GM12878 (cell line): ENCODE results near the gene ZBTB4. TPM values are rescaled to one million over a fixed set of nuclear protein-coding genes. Genes with fewer than 3 reads are reported as not detected.
"Not testable (repeated sequence)": the region's sequence is repeated elsewhere in the genome, so short reads cannot be mapped to it uniquely, and the experiment has no call there.

Source experiments
- ATAC-seq: fragments of 200-7000 bp; cut with Tn5 transposase; 3 replicates; pipeline ENCODE4 v1.9.1; 2020; ENCODE audit warnings: mild to moderate bottlenecking, moderate library complexity
- BruUV-seq: library from RNA; stranded (reverse); fragments of 400-500 nt; replicated peaks from 2 replicates; lab custom pipeline; 2021; lab: Mats Ljungman, UMichigan
- CTCF ChIA-PET: fragments of 300-600 bp; sonication (Branson Sonifier 250); formaldehyde crosslinking; extraction: SDS; loops from one replicate; lab custom pipeline; 2021; ENCODE audit warnings: inconsistent platforms; lab: Yijun Ruan, JAX
- POLR2A ChIA-PET: fragments of 350-600 bp; formaldehyde crosslinking; extraction: SDS; loops from one replicate; lab custom pipeline; 2021; ENCODE audit warnings: inconsistent platforms; lab: Charles Lee
- RAD21 ChIA-PET: fragments of 300-600 bp; sonication (Branson Sonifier 250); formaldehyde crosslinking; loops from one replicate; lab custom pipeline; 2023; ENCODE audit warnings: antibody characterized with exemption; ENCODE audit not compliant: unreplicated experiment; lab: Charles Lee
- SMC1A ChIA-PET: fragments of 300-600 bp; sonication (Branson Sonifier 250); formaldehyde crosslinking; loops from one replicate; lab custom pipeline; 2023; ENCODE audit not compliant: unreplicated experiment, uncharacterized antibody; lab: Charles Lee
- DNase-seq: peaks from one replicate; pipeline ENCODE4 v3.0.0-alpha.2; 2011; ENCODE audit warnings: low read depth, low spot score
- FAIRE-seq: peaks from 3 replicates; lab custom pipeline; 2011; peaks lifted over from hg19 to GRCh38; lab: Jason Lieb, UNC
- H2AFZ ChIP-seq: 2 replicates; pipeline ENCODE4 v1.6.0; 2011; ENCODE audit warnings: low read depth, low read length, control low read depth; ENCODE audit not compliant: control insufficient read depth
- H3K27ac ChIP-seq: 2 replicates; pipeline ENCODE4 v1.5.1; 2011; ENCODE audit warnings: control low read depth; ENCODE audit not compliant: control insufficient read depth, insufficient read depth
- H3K27me3 ChIP-seq, 2 experiments: replicated peaks in 1 of 2; 2 replicates each; pipeline versions ENCODE4 v1.6.0 to v1.6.1; 2011; ENCODE audit warnings: low read length in 1 of 2; ENCODE audit not compliant: control insufficient read depth in 2 of 2, insufficient read depth in 2 of 2
- H3K36me3 ChIP-seq, 2 experiments: 2 replicates each; pipeline ENCODE4 v1.5.1; 2011; ENCODE audit warnings: low read length in 1 of 2; ENCODE audit not compliant: control insufficient read depth in 2 of 2, insufficient read depth in 2 of 2
- H3K4me1 ChIP-seq: 2 replicates; pipeline ENCODE4 v1.6.1; 2011; ENCODE audit warnings: mild to moderate bottlenecking, low read length, moderate library complexity, mixed read lengths; ENCODE audit not compliant: control insufficient read depth, insufficient read depth
- H3K4me2 ChIP-seq: 2 replicates; pipeline ENCODE4 v1.6.0; 2011; ENCODE audit warnings: control low read depth; ENCODE audit not compliant: control insufficient read depth, insufficient read depth
- H3K4me3 ChIP-seq: fragments of 200-600 bp; sonication (generic); 2 replicates; pipeline ENCODE4 v1.5.1; 2016
- H3K79me2 ChIP-seq: 2 replicates; pipeline ENCODE4 v1.6.0; 2011; ENCODE audit warnings: low read length; ENCODE audit not compliant: control insufficient read depth, insufficient read depth
- H3K9ac ChIP-seq: 2 replicates; pipeline ENCODE4 v1.8.0; 2011; ENCODE audit warnings: low read length, control low read depth, mixed read lengths; ENCODE audit not compliant: control insufficient read depth, insufficient read depth
- H3K9me3 ChIP-seq: replicated peaks from 3 replicates; pipeline ENCODE4 v1.5.1; 2011; ENCODE audit warnings: mild to moderate bottlenecking, low read length; ENCODE audit not compliant: control insufficient read depth, insufficient read depth
- H4K20me1 ChIP-seq: 2 replicates; pipeline ENCODE4 v1.6.0; 2011; ENCODE audit not compliant: control insufficient read depth, insufficient read depth
- CHD4 ChIP-seq: fragments of 200-600 bp; sonication (generic); IDR thresholded peaks from 2 replicates; pipeline ENCODE4 v1.6.1; 2016; ENCODE audit warnings: mild to moderate bottlenecking
- HDAC6 ChIP-seq: fragments of 200-600 bp; sonication (generic); IDR thresholded peaks from one replicate; pipeline ENCODE4 v1.8.0; 2017; ENCODE audit warnings: antibody characterized with exemption; ENCODE audit not compliant: unreplicated experiment
- HDGF ChIP-seq: fragments of 450-650 bp; IDR thresholded peaks from 2 replicates; pipeline ENCODE4 v1.6.1; 2016; ENCODE audit warnings: antibody characterized with exemption
- IKZF1 ChIP-seq: fragments of 450-650 bp; conservative IDR thresholded peaks from 2 replicates; pipeline ENCODE4 v1.6.1; 2017; ENCODE audit warnings: antibody characterized with exemption, mild to moderate bottlenecking
- MLLT1 ChIP-seq: fragments of 450-650 bp; IDR thresholded peaks from 2 replicates; pipeline ENCODE4 v1.6.1; 2016; ENCODE audit warnings: mild to moderate bottlenecking
- POU2F2 ChIP-seq: IDR thresholded peaks from 3 replicates; pipeline ENCODE4 v1.6.1; 2011; ENCODE audit warnings: low read depth, mild to moderate bottlenecking, low read length, borderline replicate concordance
- ZBTB40 ChIP-seq: fragments of 450-650 bp; IDR thresholded peaks from 2 replicates; pipeline ENCODE4 v1.6.1; 2016; ENCODE audit warnings: mild to moderate bottlenecking, moderate library complexity, borderline replicate concordance
- WGBS: methylation state at CpG from one replicate; pipeline ENCODE4 v1.1.6; 2016; ENCODE audit warnings: low lambda C conversion rate; ENCODE audit not compliant: insufficient replicate concordance, insufficient coverage; ENCODE audit errors: missing lambda C conversion rate; 5-methylcytosine and 5-hydroxymethylcytosine counted together
- in situ Hi-C: fragments of 300-500 bp; cut with MboI; formaldehyde crosslinking; loops from 9 replicates; pipeline ENCODE4 v1.14.3; 2018; ENCODE audit warnings: mixed read lengths
- intact Hi-C: fragments of 100-400 bp; cut with micrococcal nuclease; formaldehyde crosslinking; loops from one replicate; pipeline ENCODE4 v1.14.2; 2022; ENCODE audit not compliant: unreplicated experiment
- polyA plus RNA-seq, 11 experiments: library from polyadenylated mRNA; depleted of rRNA in 4 of 11; unstranded in 6 of 11; stranded (reverse) in 5 of 11; fragments of >200 nt; fragmentation: Nextera tagmentation in 4 of 11; fragmentation: Illumina TruSeq in 1 of 11; extraction: Ambion mirVana in 4 of 11; extraction: Trizol in 1 of 11; gene quantifications; 1 replicate in 1 of 11; 2 replicates in 10 of 11; pipeline versions ENCODE4 v1.2.1 to v1.2.3, GENCODE V29; 2011 to 2016; ENCODE audit warnings: inconsistent platforms in 2 of 11, missing spikeins in 2 of 11, low read depth in 1 of 11
- total RNA-seq, 4 experiments: library from RNA; depleted of rRNA in 3 of 4; stranded (reverse); fragments of >200 nt in 3 of 4; fragmentation: Illumina TruSeq in 1 of 4; extraction: Trizol in 1 of 4; gene quantifications; 2 replicates each; pipeline versions ENCODE4 v1.2.1 to v1.2.3, GENCODE V29; 2013 to 2021

Gene ZBTB4
- total and polyA plus RNA-seq, 10 of the 15 experiments (the other 5 are each of a cell fraction or from before 2014, with no cell fraction given): 2.0 to 14.9 (median 6.9) TPM

GRCh38 chr17:7481275-7481674, 1.8 kb upstream of the ZBTB4 start, which contains the start of gene SLC35G6:
Gene SLC35G6 (plus strand): TSS chr17:7481446. CDS start chr17:7481517, 71 bp downstream.
- peak within 1 kb of the TSS; percentile 97 for H3K4me2 ChIP-seq
- BruUV-seq, H2AFZ ChIP-seq, ATAC-seq, FAIRE-seq, in situ Hi-C loops, H3K36me3 ChIP-seq, H3K27ac ChIP-seq, H4K20me1 ChIP-seq, H3K9me3 ChIP-seq, H3K27me3 ChIP-seq, DNase-seq: not testable (repeated sequence)
- WGBS: 86% methylated on average over 4 of the region's 4 CpGs
- ChIA-PET POLR2A (interaction anchor here (0.6 to 3.2 kb wide), 5 partner anchors 11 to 349 kb away, joined by 3 to 18 read pairs (median 5); partner anchors contain the start of gene TMEM102), SMC1A (interaction anchor here (1.1 to 2.6 kb wide), 3 partner anchors 40 to 79 kb away, joined by 3 to 8 read pairs (median 3); no protein-coding TSS in a partner anchor), RAD21 (interaction anchor here (0.6 to 1.0 kb wide), 2 partner anchors 37 to 207 kb away, joined by 3 read pairs; partner anchors contain the start of genes TP53 and WRAP53), CTCF (interaction anchor here (6.2 kb wide), 1 partner anchor 80 kb away, joined by 17 read pairs; the partner anchor contains the start of gene SENP3)
- peaks cover 11% of the 10 kb centered on the region for H3K4me1 ChIP-seq
- H3K4me3 ChIP-seq: peak within 1 kb of the TSS; percentile 70; the same call in 1 of the 2 replicates
- peak within 1 kb of the TSS; percentile 79 for H3K9ac ChIP-seq
- intact Hi-C loops: loop anchor here (10.0 kb wide), 1 partner anchor 204 kb away; the partner anchor contains the start of genes TP53 and WRAP53
- H3K79me2 ChIP-seq: peaks cover 47% of the 10 kb centered on the region

DNA sequence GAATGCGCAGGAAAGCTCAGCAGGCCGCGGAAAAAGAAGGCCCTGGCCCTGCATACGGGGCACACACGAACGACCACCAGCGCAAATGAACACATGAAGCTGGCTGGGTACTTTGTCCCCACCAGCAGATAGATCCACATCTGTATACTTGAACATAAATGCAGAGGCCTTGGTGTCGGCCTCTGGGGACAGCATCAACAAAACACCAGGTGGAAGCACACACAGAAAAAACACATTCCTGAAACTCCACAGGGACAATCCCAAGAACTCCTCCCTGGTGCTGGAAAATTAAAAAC, 606 bp upstream of the ZBTB4 start:
- H3K4me2 ChIP-seq: peak overlapping the region; percentile 97
- H4K20me1 ChIP-seq: peaks cover 2% of the 10 kb centered on the region; the same call in 1 of the 2 replicates
- H3K9ac ChIP-seq: peak overlapping the region; percentile 79
- H3K79me2 ChIP-seq: peaks cover 36% of the 10 kb centered on the region
- H2AFZ ChIP-seq: peak overlapping the region; percentile 57
- BruUV-seq: no TSS peak
- intact Hi-C loops (loop anchor here (10.0 kb wide), 1 partner anchor 205 kb away; the partner anchor contains the start of genes TP53 and WRAP53), in situ Hi-C loops (no loop called here)
- H3K4me3 ChIP-seq: peak overlapping the region; percentile 70
- POLR2A ChIA-PET: interaction anchor here (0.8 to 3.2 kb wide), 8 partner anchors 8 to 81 kb away, joined by 3 to 18 read pairs (median 4); partner anchors contain the start of genes SENP3 and TMEM102
- CTCF ChIA-PET: interaction anchor here (2.4 to 6.2 kb wide), 2 partner anchors 43 to 81 kb away, joined by 7 to 17 read pairs; partner anchors contain the start of gene SENP3
- TF ChIP-seq IKZF1: 0 out of 2 replicates have a peak, but pooled peaks have one; percentile 32
- no peak for TF ChIP-seq POU2F2
- TF ChIP-seq ZBTB40: peak; percentile 36; the same call in 1 of the 2 replicates
- 0 out of 2 replicates have a peak, but pooled peaks have one; percentile 68 for TF ChIP-seq HDGF
- TF ChIP-seq MLLT1: 0 out of 2 replicates have a peak, but pooled peaks have one; percentile 32
- TF ChIP-seq CHD4: no peak
- TF ChIP-seq HDAC6: no peak
- no peak for DNase-seq
- H3K27ac ChIP-seq: peak overlapping the region; percentile 30; the same call in 1 of the 2 replicates
- peaks cover 11% of the 10 kb centered on the region for H3K4me1 ChIP-seq
- no peak for ATAC-seq
- no peaks in the 10 kb centered on the region for H3K9me3 ChIP-seq
- H3K27me3 ChIP-seq: no peaks in the 10 kb centered on the region
- H3K36me3 ChIP-seq: no peaks in the 10 kb centered on the region
- no peak for FAIRE-seq
- WGBS: 6% methylated on average over 8 of the region's 8 CpGs
- SMC1A ChIA-PET: interaction anchor here (0.8 to 2.6 kb wide), 4 partner anchors 25 to 124 kb away, joined by 3 to 8 read pairs (median 3); no protein-coding TSS in a partner anchor
- RAD21 ChIA-PET: interaction anchor here (0.9 to 2.2 kb wide), 6 partner anchors 34 to 150 kb away, joined by 3 to 19 read pairs (median 4); partner anchors contain the start of gene TMEM102
